ENCODE data around the gene TTLL10.

TTLL10 gene

DNA sequence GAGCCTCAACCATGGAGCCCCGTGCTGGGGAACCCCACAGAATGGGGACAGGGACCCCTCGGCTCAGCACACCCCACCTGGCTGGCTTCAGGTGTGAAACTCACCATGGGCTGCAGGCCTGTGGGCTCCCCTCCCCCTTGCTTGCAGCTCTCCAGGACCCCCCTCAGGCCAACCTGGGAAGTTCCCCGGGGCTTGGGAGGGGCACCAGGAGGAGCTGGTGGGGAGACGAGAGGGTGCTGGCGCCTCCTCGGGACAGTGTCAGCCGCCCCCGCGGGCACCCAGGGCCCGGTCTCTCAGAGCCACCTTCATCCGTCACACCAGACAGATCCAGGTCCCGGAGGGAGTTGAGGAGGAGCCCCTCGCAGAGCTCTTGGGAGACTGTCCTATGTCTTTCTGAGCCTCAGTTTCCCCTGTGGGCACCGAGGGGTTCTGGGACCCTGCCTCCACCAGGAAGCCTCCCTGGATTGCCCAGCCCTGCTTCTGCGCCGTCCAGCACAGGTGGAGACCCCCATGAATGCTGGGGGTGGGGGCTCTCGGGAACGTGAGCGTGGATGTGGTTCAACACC, 33.4 kb downstream of the TTLL10 start:
- DNase-seq, result no peak

GRCh38 chr1:1207571-1207892, 33.9 kb downstream of the TTLL10 start:
- DNase-seq, result no peak

GRCh38 chr1:1208713-1209433, 35.2 kb downstream of the TTLL10 start:
- peak; percentile 53 to 56 for DNase-seq

GRCh38 chr1:1210726-1211540, 37.3 kb downstream of the TTLL10 start:
- DNase-seq, result no peak

- peak in 1 of 2 experiments; percentile 1 for DNase-seq
These were observed 38.1 kb downstream of the TTLL10 start for GRCh38 chr1:1211541-1212441.

- DNase-seq, result peak in 1 of 2 experiments; percentile 35
These were observed 39.2 kb downstream of the TTLL10 start for GRCh38 chr1:1212780-1213344.

DNA sequence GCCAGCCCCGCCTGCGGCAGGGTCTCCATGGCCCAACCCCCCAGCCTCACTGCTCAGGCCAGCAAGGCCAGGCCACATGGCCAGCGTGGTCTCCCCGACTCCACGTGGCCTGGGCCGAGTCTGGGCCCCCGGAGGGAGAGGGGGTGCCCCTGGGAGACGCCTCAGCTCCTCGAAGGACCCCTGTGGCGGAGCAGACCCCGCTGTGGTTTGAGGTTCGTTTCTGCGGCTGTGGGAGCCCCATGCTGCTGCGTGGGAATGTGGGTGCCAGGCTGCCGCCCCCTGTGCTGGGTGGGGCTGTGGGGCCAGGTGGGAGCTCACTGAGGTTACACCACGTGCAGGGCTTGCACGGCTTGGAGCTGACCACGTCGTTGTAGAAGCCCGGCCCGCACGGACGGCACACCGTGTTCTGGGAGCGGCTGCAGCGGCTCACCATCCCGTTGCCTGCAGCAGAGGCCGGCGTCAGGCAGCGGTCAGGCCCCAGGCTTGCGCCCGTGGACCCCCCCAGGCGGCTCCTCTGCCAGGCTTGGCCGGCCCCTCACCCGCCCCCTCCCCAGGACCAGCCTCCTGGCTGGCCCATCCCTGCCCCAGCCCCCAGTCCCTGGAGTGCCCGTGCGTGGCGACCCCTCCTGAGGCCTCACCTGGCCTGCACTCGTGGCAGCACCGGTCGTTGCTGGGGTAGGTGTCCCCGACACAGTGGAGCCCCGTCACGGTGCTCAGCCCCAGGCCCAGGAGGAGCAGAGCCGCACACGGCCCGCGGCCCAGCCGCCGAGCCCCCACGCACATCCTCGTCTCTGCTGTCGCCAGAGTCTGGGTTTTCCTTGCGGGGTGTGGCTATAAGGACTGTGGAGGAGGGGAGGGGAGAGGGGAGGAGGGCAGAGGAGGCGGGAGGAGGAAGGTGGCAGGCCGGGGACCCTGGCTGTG, 39.9 kb downstream of the TTLL10 start, which contains the start of gene TNFRSF4:
TSS of gene TNFRSF4 (minus strand) at position 809 of the 921 bp plus-strand sequence. CDS start at position 783, 26 bp downstream.
- peak; percentile 62 to 72 for DNase-seq

DNA sequence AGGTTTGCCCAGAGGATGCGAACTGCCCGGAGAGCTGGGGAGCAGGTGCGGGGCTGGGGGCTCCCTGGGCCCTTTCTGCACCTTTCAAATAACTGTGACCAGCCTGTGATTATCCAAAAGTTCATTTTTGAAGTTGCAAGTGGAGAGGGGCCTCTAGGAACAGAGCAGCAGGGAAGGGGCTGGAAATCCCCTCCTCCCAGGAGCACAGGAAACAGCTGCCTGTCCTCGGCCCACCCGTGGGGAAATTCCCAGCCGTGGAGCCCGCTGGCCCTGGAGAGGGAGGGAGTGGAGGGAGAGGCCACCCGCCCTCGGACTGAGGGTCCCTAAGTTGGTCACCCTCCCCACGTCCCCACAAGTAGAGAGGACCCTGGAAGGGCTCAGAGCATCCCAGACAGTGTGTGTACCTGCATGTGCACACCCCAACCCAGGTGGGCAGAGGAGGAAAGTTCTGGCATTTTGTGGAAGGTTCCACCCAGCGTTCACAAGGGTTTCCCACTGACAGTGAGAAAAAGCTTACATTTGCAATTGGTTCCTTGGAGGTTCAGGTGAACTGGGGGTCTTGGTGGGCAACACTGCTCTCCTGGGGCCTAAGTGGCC, 41.5 kb downstream of the TTLL10 start:
- no peak for DNase-seq

- no peak for DNase-seq
These were observed 42.4 kb downstream of the TTLL10 start for GRCh38 chr1:1215881-1216605.

GRCh38 chr1:1216770-1217620, 43.3 kb downstream of the TTLL10 start:
- peak; percentile 55 to 66 for DNase-seq

DNA sequence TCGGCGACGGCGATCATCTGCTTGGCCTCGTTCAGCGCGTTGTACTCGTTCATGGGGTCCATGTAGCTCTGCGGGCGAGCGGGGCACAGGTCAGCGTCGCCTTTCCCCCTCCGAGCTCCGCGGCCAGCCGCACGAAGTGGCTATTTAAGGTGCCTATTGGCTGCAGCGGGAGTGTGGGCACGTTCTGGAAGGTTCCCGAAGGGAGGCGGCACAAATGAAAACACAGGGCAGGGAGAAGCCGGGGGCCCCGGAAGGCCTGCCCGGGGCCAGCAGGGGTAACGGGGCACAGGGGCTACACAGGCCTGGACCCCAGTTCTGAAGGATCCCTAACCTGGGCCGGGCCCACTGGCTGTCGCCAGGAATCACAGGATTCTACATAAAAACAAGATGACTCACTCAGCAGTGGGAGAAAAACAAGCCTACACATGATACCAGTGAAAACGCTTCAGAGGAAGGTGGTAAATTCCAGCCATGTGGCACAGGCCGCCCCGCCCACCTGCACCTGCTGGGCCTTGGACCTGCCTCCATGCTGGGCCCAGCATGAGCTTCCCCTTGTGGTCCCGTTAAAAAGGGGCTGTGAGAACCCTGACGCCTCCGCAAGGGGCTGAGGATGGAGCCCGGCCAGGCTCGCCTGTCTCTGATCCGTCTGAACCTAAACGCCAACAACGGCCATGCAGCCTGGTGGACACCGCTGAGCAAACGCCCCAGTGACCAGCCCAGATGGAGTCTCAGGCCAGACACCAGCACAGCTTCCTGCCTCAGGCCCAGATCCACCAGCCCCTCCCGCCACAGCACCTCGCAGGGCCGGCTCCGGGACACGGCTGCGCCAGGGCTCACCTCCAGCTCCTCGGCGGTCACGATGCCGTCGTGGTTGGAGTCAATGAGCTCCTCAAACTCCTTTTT, 44.2 kb downstream of the TTLL10 start:
- peak; percentile 56 to 65 for DNase-seq

- DNase-seq, result no peak
These were observed 45.0 kb downstream of the TTLL10 start for GRCh38 chr1:1218524-1219200.

DNA sequence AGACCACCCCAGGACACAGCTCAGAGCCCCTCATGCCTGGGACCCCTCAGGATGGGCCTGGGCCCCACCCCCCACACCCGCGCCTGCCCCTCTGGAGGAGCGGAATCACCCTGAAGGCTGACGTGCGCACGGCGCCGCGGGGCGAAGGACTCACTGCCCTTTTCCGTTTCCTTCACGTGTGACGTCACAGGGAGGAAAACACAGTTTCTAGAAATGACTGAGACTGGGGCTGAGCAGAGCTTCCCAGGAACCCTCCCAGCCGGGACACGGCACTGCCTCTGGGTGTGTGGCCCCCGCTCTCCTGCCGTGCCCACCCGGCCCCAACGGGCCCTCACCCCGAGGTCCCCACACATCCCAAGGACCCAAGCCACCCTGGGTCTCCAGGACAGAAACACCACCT, 45.7 kb downstream of the TTLL10 start:
- peak; percentile 61 to 71 for DNase-seq

GRCh38 chr1:1220197-1220596, 46.5 kb downstream of the TTLL10 start:
- no peak for DNase-seq

- no peak for DNase-seq
These were observed 48.4 kb downstream of the TTLL10 start for GRCh38 chr1:1221887-1222574.

DNA sequence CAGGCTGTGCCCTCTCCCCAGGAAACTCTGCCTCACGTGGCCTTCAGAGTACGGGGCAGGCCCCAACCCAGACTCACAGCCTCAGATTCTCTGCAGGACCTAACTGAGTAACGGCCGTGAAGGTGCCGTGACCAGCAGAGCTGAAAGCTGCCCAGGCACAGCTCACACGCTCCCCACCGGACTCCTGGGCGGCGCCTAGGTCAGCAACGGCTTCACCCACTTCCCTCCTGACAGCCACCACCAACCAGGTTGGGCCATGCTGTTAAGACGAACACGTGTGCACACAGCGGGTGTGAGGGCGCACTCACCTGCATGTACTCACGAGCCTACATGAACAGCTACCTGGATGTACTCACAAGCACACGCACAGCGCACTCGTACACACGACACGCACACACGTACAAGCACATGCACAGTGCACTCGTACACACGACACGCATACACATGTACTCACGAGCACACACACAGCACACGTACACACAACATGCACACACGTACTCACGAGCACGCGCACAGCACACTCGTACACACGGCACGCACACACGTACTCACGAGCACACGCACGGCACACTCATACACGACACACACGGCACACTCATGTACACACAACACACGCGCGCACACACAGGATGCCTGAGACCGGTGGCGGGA, 49.0 kb downstream of the TTLL10 start:
- no peak for DNase-seq
